Spleen (tissue), 11 donors: Measurements from ENCODE around the gene CORIN. TPM values are rescaled to one million over a fixed set of nuclear protein-coding genes. Genes with fewer than 3 reads are reported as not detected.
"Not testable (repeated sequence)": the region's sequence is repeated elsewhere in the genome, so short reads cannot be mapped to it uniquely, and the experiment has no call there.

Source experiments
- DNase-seq: peaks from one replicate; pipeline ENCODE4 v3.0.0-alpha.2; 2020
- H3K27ac ChIP-seq, 8 donors: fragments of 200-600 bp; sonication (generic) in 7 of 8; 1 replicate in 4 of 8; 2 replicates in 4 of 8; pipeline versions ENCODE4 v1.5.0 to v1.8.0; 2016 to 2021; ENCODE audit warnings: inconsistent platforms in 4 of 8, mild to moderate bottlenecking in 4 of 8, moderate library complexity in 1 of 8
- H3K27me3 ChIP-seq, 7 donors: fragments of 200-600 bp; sonication (generic) in 6 of 7; replicated peaks in 1 of 7; 1 replicate in 4 of 7; 2 replicates in 3 of 7; pipeline versions ENCODE4 v1.5.0 to v1.8.0; 2016 to 2021; ENCODE audit warnings: inconsistent platforms in 3 of 7, mild to moderate bottlenecking in 1 of 7
- H3K36me3 ChIP-seq, 6 donors: fragments of 200-600 bp; sonication (generic) in 5 of 6; 1 replicate in 4 of 6; 2 replicates in 2 of 6; pipeline versions ENCODE4 v1.5.0 to v1.8.0; 2016 to 2021; ENCODE audit warnings: inconsistent platforms in 2 of 6
- H3K4me1 ChIP-seq, 6 donors: fragments of 200-600 bp; sonication (generic) in 5 of 6; 1 replicate in 3 of 6; 2 replicates in 3 of 6; pipeline versions ENCODE4 v1.5.0 to v1.8.0; 2016 to 2021; ENCODE audit warnings: inconsistent platforms in 3 of 6
- H3K4me3 ChIP-seq, 8 donors: fragments of 200-600 bp; sonication (generic) in 7 of 8; 1 replicate in 4 of 8; 2 replicates in 4 of 8; pipeline versions ENCODE4 v1.5.0 to v1.8.0; 2016 to 2021; ENCODE audit warnings: inconsistent platforms in 4 of 8, mild to moderate bottlenecking in 4 of 8, moderate library complexity in 2 of 8
- H3K9me3 ChIP-seq, 8 donors: fragments of 200-600 bp; sonication (generic) in 7 of 8; 1 replicate in 4 of 8; 2 replicates in 4 of 8; pipeline versions ENCODE4 v1.5.0 to v1.8.0; 2016 to 2021; ENCODE audit warnings: inconsistent platforms in 4 of 8
- POLR2A ChIP-seq, 3 donors: fragments of 450-650 bp; IDR thresholded peaks; one replicate each; pipeline ENCODE4 v1.5.1; 2017; ENCODE audit warnings: antibody characterized with exemption in 3 of 3, mild to moderate bottlenecking in 1 of 3
- POLR2AphosphoS5 ChIP-seq, 3 donors: sonication (generic); formaldehyde crosslinking; IDR thresholded peaks; one replicate each; pipeline ENCODE4 v1.5.1; 2017; ENCODE audit warnings: antibody characterized with exemption in 3 of 3
- WGBS, 5 donors: extraction: QIAGEN DNeasy Blood & Tissue Kit in 3 of 5; methylation state at CpG; one replicate each; pipeline versions ENCODE4 v1.1.5 to v1.1.7; 2013 to 2018; 5-methylcytosine and 5-hydroxymethylcytosine counted together
- intact Hi-C: fragments of 100-400 bp; cut with DNase I; formaldehyde crosslinking; loops from one replicate; pipeline ENCODE4 v1.15.0; 2023; ENCODE audit warnings: low total_unique reads
- microRNA-seq, 3 donors: library from miRNA; unstranded; fragments of <30 nt; microRNA quantifications; one replicate each; pipeline versions ENCODE4 to v1.1.0, GENCODE V29; 2019 to 2020
- polyA plus RNA-seq, 3 donors: library from polyadenylated mRNA; stranded (reverse); fragments of 200-250 nt; gene quantifications; one replicate each; pipeline ENCODE4 v1.2.1, GENCODE V29; 2013
- small RNA-seq, 4 donors: library from RNA; depleted of rRNA; stranded (forward); fragments of <200 nt; gene quantifications; one replicate each; pipeline ENCODE3, GENCODE V24; 2016
- total RNA-seq, 7 donors: library from RNA; depleted of rRNA in 3 of 7; stranded (reverse); fragments of >200 nt in 3 of 7; fragmentation: NEBNext Ultra II Directional in 4 of 7; extraction: Animal tissue kit (Norgen Biotek cat#: 25700) in 4 of 7; gene quantifications; one replicate each; pipeline versions ENCODE4 v1.1.0 to v1.2.1, GENCODE V29; 2016 to 2021
- TF ChIP-seq, protein P1 (sequence below), 11 experiments: fragments of 200-600 bp in 7 of 11; fragments of 450-650 bp in 4 of 11; sonication (generic) in 4 of 11; IDR thresholded peaks in 8 of 11; conservative IDR thresholded peaks in 3 of 11; 1 replicate in 7 of 11; 2 replicates in 4 of 11; pipeline versions ENCODE4 v1.4.0 to v1.8.0; 2016 to 2021; ENCODE audit warnings: antibody characterized with exemption in 11 of 11, inconsistent platforms in 4 of 11, mild to moderate bottlenecking in 1 of 11
- donor health status: healthy with polysubstance abuse.
- donor health status: DM: no; HTN: no; CAD: no; lungs with moderate emphysema.
- donor health status: DM: no; HTN: no; CAD: no.
- donor health status: Bipolar disorder and iron deficiency.
- donor health status: healthy.
- donor health status: DM: no; HTN: no; CAD: no.
- donor health status: DM: yes; HTN: yes; CAD: no.

Gene CORIN
- total and polyA plus RNA-seq, 10 donors, result 0.23 to 12.3 (median 0.85) TPM

DNA sequence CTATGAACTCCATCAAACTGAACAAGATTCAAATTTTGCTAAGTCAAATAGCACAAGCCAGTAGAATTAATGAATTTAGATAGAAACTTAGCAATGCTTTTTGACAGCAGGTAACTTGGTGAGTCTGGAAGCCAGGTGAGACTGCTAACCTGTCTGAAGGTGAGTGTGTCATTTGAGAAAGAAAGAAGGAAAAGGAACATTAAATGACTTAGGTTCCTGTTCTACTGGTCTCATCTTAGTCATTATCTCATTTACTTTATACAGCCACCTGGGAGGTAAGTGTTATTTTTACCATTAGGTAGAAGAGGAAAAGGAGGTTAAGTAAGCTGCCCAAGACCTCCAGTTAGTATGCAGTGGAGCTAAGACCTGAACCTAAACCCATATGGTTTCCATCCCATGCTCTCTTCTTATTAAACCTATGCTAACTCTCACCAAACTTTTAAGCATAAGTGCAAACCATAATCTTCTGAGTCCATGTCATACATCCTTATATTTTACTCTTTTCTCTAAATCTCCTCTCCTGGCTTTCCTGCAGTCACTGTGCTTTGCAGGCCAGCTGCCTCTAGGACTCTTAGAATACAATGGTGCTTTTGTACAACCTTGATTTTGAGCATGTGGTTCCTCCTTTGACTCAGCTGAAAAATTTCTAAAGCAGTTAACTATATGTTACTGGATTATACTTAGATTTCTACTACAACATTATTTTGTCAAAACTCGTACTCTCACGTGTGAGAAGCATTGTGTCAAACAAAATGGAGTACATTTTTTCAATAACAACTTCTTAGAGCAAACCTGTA lies 284.3 kb downstream of the CORIN start:
- H3K4me1 ChIP-seq, result no peaks in the 10 kb centered on the region
- no peaks in the 10 kb centered on the region for H3K27me3 ChIP-seq
- intact Hi-C loops, result no loop called here
- peaks cover 0 to 87% (median 23%) of the 10 kb centered on the region in 6 donors for H3K36me3 ChIP-seq
- WGBS, 5 donors, result 87 to 97% (median 89%) methylated on average over 2 of the region's 2 CpGs
- no peak overlapping the region for H3K4me3 ChIP-seq
- H3K27ac ChIP-seq, result no peak overlapping the region
- no peaks in the 10 kb centered on the region for H3K9me3 ChIP-seq
- no peak for DNase-seq
- TF ChIP-seq POLR2A (IDR thresholded peaks at IDR 0.05) (no peak), POLR2AphosphoS5 (IDR thresholded peaks at IDR 0.05) (no peak)
- TF ChIP-seq, protein P1, sequence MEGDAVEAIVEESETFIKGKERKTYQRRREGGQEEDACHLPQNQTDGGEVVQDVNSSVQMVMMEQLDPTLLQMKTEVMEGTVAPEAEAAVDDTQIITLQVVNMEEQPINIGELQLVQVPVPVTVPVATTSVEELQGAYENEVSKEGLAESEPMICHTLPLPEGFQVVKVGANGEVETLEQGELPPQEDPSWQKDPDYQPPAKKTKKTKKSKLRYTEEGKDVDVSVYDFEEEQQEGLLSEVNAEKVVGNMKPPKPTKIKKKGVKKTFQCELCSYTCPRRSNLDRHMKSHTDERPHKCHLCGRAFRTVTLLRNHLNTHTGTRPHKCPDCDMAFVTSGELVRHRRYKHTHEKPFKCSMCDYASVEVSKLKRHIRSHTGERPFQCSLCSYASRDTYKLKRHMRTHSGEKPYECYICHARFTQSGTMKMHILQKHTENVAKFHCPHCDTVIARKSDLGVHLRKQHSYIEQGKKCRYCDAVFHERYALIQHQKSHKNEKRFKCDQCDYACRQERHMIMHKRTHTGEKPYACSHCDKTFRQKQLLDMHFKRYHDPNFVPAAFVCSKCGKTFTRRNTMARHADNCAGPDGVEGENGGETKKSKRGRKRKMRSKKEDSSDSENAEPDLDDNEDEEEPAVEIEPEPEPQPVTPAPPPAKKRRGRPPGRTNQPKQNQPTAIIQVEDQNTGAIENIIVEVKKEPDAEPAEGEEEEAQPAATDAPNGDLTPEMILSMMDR (IDR thresholded peaks at IDR 0.05 in 8 of 11, conservative IDR thresholded peaks at IDR 0.05 in 3 of 11), result no peak

DNA sequence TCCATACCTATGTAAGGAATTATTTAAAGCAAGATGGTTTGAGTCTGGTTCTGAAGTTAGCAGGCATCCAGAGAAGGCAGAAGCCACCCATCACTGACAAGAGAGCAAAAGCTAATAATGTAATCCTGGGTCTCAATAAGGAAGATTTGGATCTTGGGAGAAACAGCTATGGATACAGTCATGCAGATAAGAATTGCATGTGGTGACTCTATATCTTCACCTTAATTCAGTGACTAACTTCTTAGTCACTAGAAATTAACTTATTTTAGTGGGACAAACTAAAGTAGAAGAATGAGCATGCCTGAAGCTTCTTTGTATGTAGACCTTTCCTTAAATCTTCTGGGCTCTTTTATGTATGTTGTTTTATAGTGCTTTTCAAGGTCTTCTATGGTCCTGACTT lies 286.2 kb downstream of the CORIN start:
- TF ChIP-seq POLR2A (IDR thresholded peaks at IDR 0.05) (no peak), POLR2AphosphoS5 (IDR thresholded peaks at IDR 0.05) (no peak)
- TF ChIP-seq, protein P1 (IDR thresholded peaks at IDR 0.05 in 8 of 11, conservative IDR thresholded peaks at IDR 0.05 in 3 of 11), result no peak
- Histone ChIP-seq H3K9me3 (no peaks in the 10 kb centered on the region), H3K4me3 (no peak overlapping the region), H3K27me3 (no peaks in the 10 kb centered on the region), H3K36me3 (peaks cover 0 to 93% (median 31%) of the 10 kb centered on the region in 6 donors), H3K4me1 (no peaks in the 10 kb centered on the region), H3K27ac (no peak overlapping the region)
- intact Hi-C loops, result no loop called here
- no peak for DNase-seq

DNA sequence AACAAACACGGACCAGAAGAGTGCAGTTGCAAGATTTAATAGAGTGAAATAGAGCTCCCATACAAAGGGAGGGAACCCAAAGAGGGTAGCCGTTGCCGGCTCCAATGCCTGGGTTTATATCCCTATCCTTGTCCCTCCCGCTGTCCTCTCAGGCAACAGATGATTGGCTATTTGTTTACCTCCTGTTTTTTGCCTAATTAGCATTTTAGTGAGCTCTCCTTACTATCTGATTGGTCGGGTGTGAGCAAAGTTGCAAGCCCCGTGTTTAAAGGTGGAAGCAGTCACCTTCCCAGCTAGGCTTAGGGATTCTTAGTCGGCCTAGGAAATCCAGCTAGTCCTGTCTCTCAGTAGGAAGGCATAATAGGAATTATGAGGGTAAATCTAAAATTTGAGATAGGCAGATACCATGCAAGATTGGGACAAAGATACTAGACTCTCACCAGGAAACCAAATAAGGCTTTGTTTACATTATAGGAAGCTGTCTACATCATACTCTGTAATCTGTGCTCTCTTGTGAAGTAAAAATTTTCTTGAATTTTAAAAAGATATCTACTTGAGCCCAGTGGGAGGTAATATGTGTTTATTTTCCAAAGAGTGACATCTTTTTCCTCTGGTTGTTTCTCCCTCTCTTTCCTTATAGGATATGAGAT lies 286.8 kb downstream of the CORIN start:
- H3K4me1 ChIP-seq, result no peaks in the 10 kb centered on the region
- WGBS, 5 donors, result 95 to 98% (median 96%) methylated on average over 7 of the region's 7 CpGs
- H3K4me3 ChIP-seq, result no peak overlapping the region
- DNase-seq, result no peak
- intact Hi-C loops, result no loop called here
- no peak for TF ChIP-seq POLR2AphosphoS5 (IDR thresholded peaks at IDR 0.05)
- TF ChIP-seq, protein P1 (IDR thresholded peaks at IDR 0.05 in 8 of 11, conservative IDR thresholded peaks at IDR 0.05 in 3 of 11), result no peak
- TF ChIP-seq POLR2A (IDR thresholded peaks at IDR 0.05), result no peak
- no peaks in the 10 kb centered on the region for H3K9me3 ChIP-seq
- H3K36me3 ChIP-seq, result peaks cover 0 to 98% (median 37%) of the 10 kb centered on the region in 6 donors
- no peaks in the 10 kb centered on the region for H3K27me3 ChIP-seq
- H3K27ac ChIP-seq, result no peak overlapping the region

DNA sequence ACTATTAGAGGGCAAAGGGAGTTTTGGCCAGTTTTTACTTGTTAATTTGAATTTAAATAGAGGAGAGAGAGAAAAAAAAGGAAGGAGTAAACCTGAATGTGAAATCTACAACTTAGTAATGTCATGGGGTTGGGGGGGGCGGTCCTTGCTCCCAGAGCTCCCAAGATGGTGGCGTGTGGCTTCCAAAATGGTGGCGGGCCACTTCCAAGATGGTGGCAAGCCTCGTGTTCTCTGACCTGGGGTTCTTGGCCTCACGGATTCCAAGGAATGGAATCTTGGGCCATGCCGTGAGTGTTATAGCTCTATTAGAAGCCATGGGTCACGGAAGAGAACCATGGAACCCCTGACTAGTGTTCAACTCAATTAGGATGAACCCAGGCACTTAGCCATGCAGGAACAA lies 287.5 kb downstream of the CORIN start:
- H3K27ac ChIP-seq, H3K27me3 ChIP-seq, H3K4me1 ChIP-seq, DNase-seq, H3K9me3 ChIP-seq, intact Hi-C loops, H3K4me3 ChIP-seq: not testable (repeated sequence)
- H3K36me3 ChIP-seq, result peaks cover 0 to 98% (median 37%) of the 10 kb centered on the region in 6 donors
- 91 to 97% (median 94%) methylated on average over 7 of the region's 7 CpGs for WGBS, 5 donors

Small RNAs within 50 kb of the gene (microRNA-seq; reads per million reads assigned to microRNA genes)
- 0 reads per million in 3 donors for gene MIR8053

Small RNAs within 50 kb of the gene (small RNA-seq; reads per million reads assigned to genes)
- 0 to 0.06 (median 0) reads per million in 4 donors for gene MIR8053

Other genes starting within 250 kb of the CORIN start
- gene NFXL1, start 76.5 kb upstream of the CORIN start, total RNA-seq, result 10 to 100 TPM; 12.9 to 18.5 (median 15.5) TPM
- 1 to 10 TPM; 3.8 to 5.4 (median 5.3) TPM for gene NFXL1, start 76.5 kb upstream of the CORIN start, polyA plus RNA-seq
- gene CNGA1, start 178.6 kb upstream of the CORIN start, total RNA-seq, result 10 to 100 TPM in 1 of 7 donors, 1 to 10 TPM in 5, under 1 TPM in 1; 0.39 to 13.2 (median 7.2) TPM
- 1 to 10 TPM in 2 of 3 donors, under 1 TPM in 1; 0.70 to 2.8 (median 1.2) TPM for gene CNGA1, start 178.6 kb upstream of the CORIN start, polyA plus RNA-seq
- gene NIPAL1, start 178.7 kb upstream of the CORIN start, total RNA-seq, result 1 to 10 TPM in 3 of 7 donors, under 1 TPM in 2, not detected in 2; 0.12 to 2.0 (median 1.2) TPM
- gene NIPAL1, start 178.7 kb upstream of the CORIN start, polyA plus RNA-seq, result under 1 TPM; 0.06 to 0.12 (median 0.11) TPM